HepG2 (cell line): ENCODE results near the gene FOXR1. TPM values are rescaled to one million over a fixed set of nuclear protein-coding genes. Genes with fewer than 3 reads are reported as not detected.
A peak's percentile ranks its signal among the peaks of the same experiment; 100 is the strongest.

Experiments used
- ATAC-seq: fragments of 200-7000 bp; cut with Tn5 transposase; 3 replicates; pipeline ENCODE4 v1.9.1; 2020; ENCODE audit warnings: mild to moderate bottlenecking, moderate library complexity
- BruUV-seq: library from RNA; stranded (reverse); fragments of 400-500 nt; replicated peaks from 2 replicates; lab custom pipeline; 2021; lab: Mats Ljungman, UMichigan
- CTCF ChIA-PET: fragments of 300-600 bp; formaldehyde crosslinking; extraction: SDS; loops from one replicate; lab custom pipeline; 2021; ENCODE audit warnings: low total read pairs, inconsistent platforms, low intra/inter-chr PET ratio; lab: Yijun Ruan, JAX
- POLR2A ChIA-PET: fragments of 350-600 bp; sonication (Branson Sonifier 250); formaldehyde crosslinking; loops from one replicate; lab custom pipeline; 2020; ENCODE audit warnings: antibody characterized with exemption, inconsistent platforms; lab: Yijun Ruan, JAX
- DNase-seq: peaks from one replicate; pipeline ENCODE4 v3.0.0-alpha.2; 2015; ENCODE audit warnings: low spot score
- FAIRE-seq: peaks from 3 replicates; lab custom pipeline; 2011; peaks lifted over from hg19 to GRCh38; lab: Jason Lieb, UNC
- H2AFZ ChIP-seq: one replicate; pipeline ENCODE4 v1.6.1; 2011; ENCODE audit warnings: low read length, inconsistent platforms
- H3K27ac ChIP-seq: fragments of 300-600 bp; 3 replicates; pipeline ENCODE4 v1.8.0; 2011; ENCODE audit warnings: mixed run types, mild to moderate bottlenecking, mixed read lengths, low read length, inconsistent platforms; ENCODE audit not compliant: insufficient read depth; ENCODE audit errors: extremely low read length
- H3K27me3 ChIP-seq, 2 experiments: fragments of 200-600 bp in 1 of 2; 2 replicates in 1 of 2; 3 replicates in 1 of 2; pipeline versions ENCODE4 v1.6.0 to v1.8.0; 2011; ENCODE audit warnings: low read length in 2 of 2, mild to moderate bottlenecking in 2 of 2, moderate library complexity in 2 of 2, inconsistent platforms in 1 of 2; ENCODE audit not compliant: insufficient read depth in 2 of 2, control insufficient read depth in 1 of 2
- H3K36me3 ChIP-seq, 2 experiments: fragments of 200-600 bp in 1 of 2; replicated peaks in 1 of 2; 2 replicates in 1 of 2; 3 replicates in 1 of 2; pipeline versions ENCODE4 v1.5.1 to v1.8.0; 2011; ENCODE audit warnings: low read length in 2 of 2, inconsistent platforms in 1 of 2; ENCODE audit not compliant: insufficient read depth in 2 of 2, control insufficient read depth in 1 of 2
- H3K4me1 ChIP-seq: 2 replicates; pipeline ENCODE4 v1.5.1; 2012; ENCODE audit warnings: low read length, inconsistent platforms; ENCODE audit not compliant: insufficient read depth
- H3K4me2 ChIP-seq: 2 replicates; pipeline ENCODE4 v1.6.0; 2011; ENCODE audit warnings: low read depth, low read length, inconsistent platforms
- H3K4me3 ChIP-seq, 3 experiments: fragments of 200-600 bp in 1 of 3; sonication (generic), shearing (Covaris generic) in 1 of 3; replicated peaks in 1 of 3; 2 replicates each; pipeline ENCODE4 v1.5.1; 2011 to 2016; ENCODE audit warnings: low read length in 3 of 3, inconsistent platforms in 2 of 3, low read depth in 2 of 3, mild to moderate bottlenecking in 2 of 3, control low read depth in 1 of 3, mixed read lengths in 1 of 3; ENCODE audit not compliant: insufficient read depth in 1 of 3
- H3K79me2 ChIP-seq: one replicate; pipeline ENCODE4 v1.6.1; 2011; ENCODE audit warnings: low read length, inconsistent platforms; ENCODE audit not compliant: insufficient read depth
- H3K9ac ChIP-seq: 2 replicates; pipeline ENCODE4 v1.6.0; 2011; ENCODE audit warnings: mild to moderate bottlenecking, low read depth, low read length, inconsistent platforms; ENCODE audit not compliant: insufficient read depth
- H3K9me3 ChIP-seq: 2 replicates; pipeline ENCODE4 v1.5.1; 2012; ENCODE audit warnings: mild to moderate bottlenecking, low read length
- H4K20me1 ChIP-seq: 2 replicates; pipeline ENCODE4 v1.6.0; 2011; ENCODE audit warnings: inconsistent platforms, mild to moderate bottlenecking, low read length, moderate library complexity; ENCODE audit not compliant: insufficient read depth
- AGO2 ChIP-seq: fragments of 200-400 bp; formaldehyde crosslinking; optimal IDR thresholded peaks from 2 replicates; pipeline ENCODE3; 2017; ENCODE audit warnings: mild to moderate bottlenecking, low read depth, low read length, moderate library complexity
- HHEX ChIP-seq: IDR thresholded peaks from 2 replicates; pipeline ENCODE4 v1.6.1; 2016; ENCODE audit warnings: control low read depth
- HOXA3 ChIP-seq: sonication (generic); formaldehyde crosslinking; IDR thresholded peaks from 2 replicates; pipeline ENCODE4 v1.5.0; 2020; ENCODE audit warnings: missing genetic modification reagents
- POLR2A ChIP-seq, 2 experiments: IDR thresholded peaks; 2 replicates each; pipeline ENCODE4 v1.6.1; 2011; ENCODE audit warnings: low read depth in 2 of 2, low read length in 2 of 2, mild to moderate bottlenecking in 1 of 2, moderate library complexity in 1 of 2; ENCODE audit not compliant: insufficient read depth in 1 of 2
- POLR2AphosphoS5 ChIP-seq: IDR thresholded peaks from 2 replicates; pipeline ENCODE4 v1.6.1; 2012; ENCODE audit warnings: low read depth, low read length
- POLR2G ChIP-seq: fragments of 200-400 bp; formaldehyde crosslinking; IDR thresholded peaks from 2 replicates; pipeline ENCODE4 v1.6.1; 2018; ENCODE audit warnings: mild to moderate bottlenecking, low read depth, low read length, moderate library complexity
- RAD21 ChIP-seq: fragments of 450-650 bp; formaldehyde crosslinking; IDR thresholded peaks from 2 replicates; pipeline ENCODE4 v1.5.0; 2020; ENCODE audit warnings: mild to moderate bottlenecking
- RBFOX2 ChIP-seq: fragments of 200-400 bp; formaldehyde crosslinking; IDR thresholded peaks from 2 replicates; pipeline ENCODE4 v1.6.1; 2017; ENCODE audit warnings: low read depth, mild to moderate bottlenecking, low read length
- RBM22 ChIP-seq: fragments of 200-400 bp; formaldehyde crosslinking; optimal IDR thresholded peaks from 2 replicates; pipeline ENCODE3; 2017; ENCODE audit warnings: mild to moderate bottlenecking, low read length, moderate library complexity
- SALL2 ChIP-seq: sonication (generic); formaldehyde crosslinking; IDR thresholded peaks from 2 replicates; pipeline ENCODE4 v1.8.1; 2023; ENCODE audit warnings: mild to moderate bottlenecking, missing genetic modification reagents, inconsistent platforms
- STAG1 ChIP-seq: sonication (generic); formaldehyde crosslinking; IDR thresholded peaks from 2 replicates; pipeline ENCODE4 v1.4.0; 2020; ENCODE audit warnings: missing genetic modification reagents
- TEAD3 ChIP-seq: optimal IDR thresholded peaks from 2 replicates; pipeline ENCODE3; 2016; ENCODE audit warnings: borderline replicate concordance
- ZBTB38 ChIP-seq: sonication (generic); formaldehyde crosslinking; IDR thresholded peaks from 2 replicates; pipeline ENCODE4 v1.5.1; 2020; ENCODE audit warnings: mild to moderate bottlenecking, missing genetic modification reagents
- ZNF296 ChIP-seq: sonication (generic); formaldehyde crosslinking; conservative IDR thresholded peaks from 2 replicates; pipeline ENCODE4 v1.5.0; 2020; ENCODE audit warnings: mild to moderate bottlenecking, missing genetic modification reagents
- ZNF652 ChIP-seq: IDR thresholded peaks from 2 replicates; pipeline ENCODE4 v1.6.1; 2016; ENCODE audit warnings: low read depth, borderline replicate concordance
- ZNF674 ChIP-seq: sonication (generic); formaldehyde crosslinking; IDR thresholded peaks from 2 replicates; pipeline ENCODE4 v1.5.0; 2020; ENCODE audit warnings: low read depth, mild to moderate bottlenecking, missing genetic modification reagents
- WGBS: methylation state at CpG from one replicate; pipeline ENCODE4 v1.1.6; 2017; ENCODE audit warnings: low lambda C conversion rate; 5-methylcytosine and 5-hydroxymethylcytosine counted together
- in situ Hi-C: cut with HindIII; loops from 2 replicates; pipeline ENCODE4 v1.10.0; 2017; ENCODE audit warnings: low pct_unique_long_range_greater_than_20kb; ENCODE audit not compliant: extremely low pct_ligation_motif_present
- intact Hi-C: fragments of 100-400 bp; cut with micrococcal nuclease; formaldehyde crosslinking; loops from one replicate; pipeline ENCODE4 v1.10.0; 2022; ENCODE audit not compliant: unreplicated experiment
- polyA plus RNA-seq, 8 experiments: library from polyadenylated mRNA; depleted of rRNA in 3 of 8; stranded (reverse) in 7 of 8; unstranded in 1 of 8; fragments of >200 nt; fragmentation: Illumina TruSeq in 4 of 8; extraction: Trizol in 4 of 8; gene quantifications; 2 replicates each; pipeline versions ENCODE4 v1.2.1 to v1.2.3, GENCODE V29; 2011 to 2016; ENCODE audit warnings: low read depth in 4 of 8, missing spikeins in 1 of 8, mixed read lengths in 1 of 8; ENCODE audit not compliant: insufficient read depth in 1 of 8
- total RNA-seq, 5 experiments: library from RNA; depleted of rRNA; stranded (reverse); fragments of >200 nt; fragmentation: Illumina TruSeq; extraction: Trizol; gene quantifications; 2 replicates each; pipeline ENCODE4 v1.2.3, GENCODE V29; 2016; ENCODE audit warnings: low read depth in 1 of 5
- TF ChIP-seq, protein P1 (sequence below): sonication (generic); formaldehyde crosslinking; IDR thresholded peaks from 2 replicates; pipeline ENCODE4 v1.4.0; 2020; ENCODE audit warnings: missing genetic modification reagents
- TF ChIP-seq, protein P2 (sequence below): sonication (generic); formaldehyde crosslinking; IDR thresholded peaks from 2 replicates; pipeline ENCODE4 v1.8.1; 2022; ENCODE audit warnings: low read depth, mild to moderate bottlenecking, missing genetic modification reagents
- TF ChIP-seq, protein P3 (sequence below): sonication (generic); formaldehyde crosslinking; IDR thresholded peaks from 2 replicates; pipeline ENCODE4 v1.4.0; 2020; ENCODE audit warnings: mild to moderate bottlenecking, missing genetic modification reagents

FOXR1 gene
- total and polyA plus RNA-seq, 2 of the 13 experiments (the other 11 are each of a cell fraction or from before 2014, with no cell fraction given): not detected

DNA sequence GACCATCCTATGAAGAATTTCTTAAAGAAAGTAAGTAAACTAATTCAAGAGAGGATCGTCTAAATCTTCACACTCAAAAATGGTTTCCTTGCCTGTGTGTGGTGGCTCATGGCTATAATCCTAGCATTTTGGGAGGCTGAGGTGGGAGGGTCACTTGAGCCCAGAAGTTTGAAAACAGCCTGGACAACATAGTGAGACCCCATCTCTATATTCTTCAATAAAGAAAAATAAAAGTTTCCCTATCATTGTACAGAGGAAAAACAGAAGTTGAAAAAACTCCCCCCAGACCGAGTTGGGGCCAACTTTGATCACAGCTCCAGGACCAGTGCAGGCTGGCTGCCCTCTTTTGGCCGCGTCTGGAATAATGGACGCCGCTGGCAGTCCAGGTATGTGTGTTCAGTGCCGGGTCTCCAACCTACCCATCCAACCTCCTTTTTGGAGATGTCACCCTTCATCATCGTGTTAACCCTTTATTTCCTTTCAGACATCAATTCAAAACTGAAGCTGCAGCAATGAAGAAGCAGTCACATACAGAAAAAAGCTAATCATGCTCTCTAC is 43.6 kb downstream of the FOXR1 start:
- 56% methylated on average over 8 of the region's 8 CpGs for WGBS
- CTCF ChIA-PET: no interaction called here
- in situ Hi-C loops: no loop called here
- Histone ChIP-seq H3K9me3 (no peaks in the 10 kb centered on the region), H3K4me3 (no peak overlapping the region), H3K36me3 (peaks cover 7 to 46% of the 10 kb centered on the region in 2 experiments), H3K4me1 (peaks cover 28% of the 10 kb centered on the region), H3K4me2 (no peak overlapping the region), H4K20me1 (peaks cover 17% of the 10 kb centered on the region), H3K9ac (no peak overlapping the region), H3K79me2 (peaks cover 42% of the 10 kb centered on the region), H3K27ac (no peak overlapping the region), H2AFZ (no peak overlapping the region), H3K27me3 (peaks cover 0 to 4% of the 10 kb centered on the region in 2 experiments; a peak in 2 of 5 replicates)
- no TSS peak for BruUV-seq
- DNase-seq (no peak), ATAC-seq (0 out of 3 replicates have a peak, but pooled peaks have one; percentile 10), FAIRE-seq (no peak)
- intact Hi-C loops: no loop called here
- POLR2A ChIA-PET: interaction anchor here (1.0 to 6.9 kb wide), 8 partner anchors 8 to 80 kb away, joined by 3 to 66 read pairs (median 4); partner anchors contain the start of genes CENATAC, HMBS, SLC37A4 and VPS11
- TF ChIP-seq ZNF296 (CRISPR knock-in tag) (no peak), ZNF652 (CRISPR knock-in tag) (peak; percentile 79), STAG1 (peak; percentile 34), HHEX (CRISPR knock-in tag) (no peak), POLR2A (IDR thresholded peaks at IDR 0.05; ENCODE audit: insufficient read depth in 1 of 2, low read depth in 2 of 2, low read length in 2 of 2) (peak in 1 of 2 experiments; percentile 16; a peak in 2 of 4 replicates), ZNF674 (CRISPR knock-in tag) (no peak), RBFOX2 (peak; percentile 73), RAD21 (CRISPR knock-in tag) (0 out of 2 replicates have a peak, but pooled peaks have one; percentile 31), RBM22 (peak; percentile 19), POLR2AphosphoS5 (peak; percentile 7; the same call in 1 of the 2 replicates), ZBTB38 (peak; percentile 60; the same call in 1 of the 2 replicates), AGO2 (peak; percentile 59), SALL2 (CRISPR knock-in tag) (no peak), TEAD3 (CRISPR knock-in tag) (peak; percentile 41), HOXA3 (CRISPR knock-in tag) (peak; percentile 52; the same call in 1 of the 2 replicates), POLR2G (peak; percentile 55; the same call in 1 of the 2 replicates)
- TF ChIP-seq, protein P1, sequence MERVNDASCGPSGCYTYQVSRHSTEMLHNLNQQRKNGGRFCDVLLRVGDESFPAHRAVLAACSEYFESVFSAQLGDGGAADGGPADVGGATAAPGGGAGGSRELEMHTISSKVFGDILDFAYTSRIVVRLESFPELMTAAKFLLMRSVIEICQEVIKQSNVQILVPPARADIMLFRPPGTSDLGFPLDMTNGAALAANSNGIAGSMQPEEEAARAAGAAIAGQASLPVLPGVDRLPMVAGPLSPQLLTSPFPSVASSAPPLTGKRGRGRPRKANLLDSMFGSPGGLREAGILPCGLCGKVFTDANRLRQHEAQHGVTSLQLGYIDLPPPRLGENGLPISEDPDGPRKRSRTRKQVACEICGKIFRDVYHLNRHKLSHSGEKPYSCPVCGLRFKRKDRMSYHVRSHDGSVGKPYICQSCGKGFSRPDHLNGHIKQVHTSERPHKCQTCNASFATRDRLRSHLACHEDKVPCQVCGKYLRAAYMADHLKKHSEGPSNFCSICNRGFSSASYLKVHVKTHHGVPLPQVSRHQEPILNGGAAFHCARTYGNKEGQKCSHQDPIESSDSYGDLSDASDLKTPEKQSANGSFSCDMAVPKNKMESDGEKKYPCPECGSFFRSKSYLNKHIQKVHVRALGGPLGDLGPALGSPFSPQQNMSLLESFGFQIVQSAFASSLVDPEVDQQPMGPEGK (CRISPR knock-in tag): 0 out of 2 replicates have a peak, but pooled peaks have one; percentile 10
- TF ChIP-seq, protein P2, sequence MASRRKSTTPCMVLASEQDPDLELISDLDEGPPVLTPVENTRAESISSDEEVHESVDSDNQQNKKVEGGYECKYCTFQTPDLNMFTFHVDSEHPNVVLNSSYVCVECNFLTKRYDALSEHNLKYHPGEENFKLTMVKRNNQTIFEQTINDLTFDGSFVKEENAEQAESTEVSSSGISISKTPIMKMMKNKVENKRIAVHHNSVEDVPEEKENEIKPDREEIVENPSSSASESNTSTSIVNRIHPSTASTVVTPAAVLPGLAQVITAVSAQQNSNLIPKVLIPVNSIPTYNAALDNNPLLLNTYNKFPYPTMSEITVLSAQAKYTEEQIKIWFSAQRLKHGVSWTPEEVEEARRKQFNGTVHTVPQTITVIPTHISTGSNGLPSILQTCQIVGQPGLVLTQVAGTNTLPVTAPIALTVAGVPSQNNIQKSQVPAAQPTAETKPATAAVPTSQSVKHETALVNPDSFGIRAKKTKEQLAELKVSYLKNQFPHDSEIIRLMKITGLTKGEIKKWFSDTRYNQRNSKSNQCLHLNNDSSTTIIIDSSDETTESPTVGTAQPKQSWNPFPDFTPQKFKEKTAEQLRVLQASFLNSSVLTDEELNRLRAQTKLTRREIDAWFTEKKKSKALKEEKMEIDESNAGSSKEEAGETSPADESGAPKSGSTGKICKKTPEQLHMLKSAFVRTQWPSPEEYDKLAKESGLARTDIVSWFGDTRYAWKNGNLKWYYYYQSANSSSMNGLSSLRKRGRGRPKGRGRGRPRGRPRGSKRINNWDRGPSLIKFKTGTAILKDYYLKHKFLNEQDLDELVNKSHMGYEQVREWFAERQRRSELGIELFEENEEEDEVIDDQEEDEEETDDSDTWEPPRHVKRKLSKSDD (CRISPR knock-in tag): no peak
- TF ChIP-seq, protein P3, sequence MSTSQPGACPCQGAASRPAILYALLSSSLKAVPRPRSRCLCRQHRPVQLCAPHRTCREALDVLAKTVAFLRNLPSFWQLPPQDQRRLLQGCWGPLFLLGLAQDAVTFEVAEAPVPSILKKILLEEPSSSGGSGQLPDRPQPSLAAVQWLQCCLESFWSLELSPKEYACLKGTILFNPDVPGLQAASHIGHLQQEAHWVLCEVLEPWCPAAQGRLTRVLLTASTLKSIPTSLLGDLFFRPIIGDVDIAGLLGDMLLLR (CRISPR knock-in tag): no peak
